PC-3 (cell line): ENCODE data around the gene HNRNPA1L2. TPM values are rescaled to one million over a fixed set of nuclear protein-coding genes. Genes with fewer than 3 reads are reported as not detected.
"Not testable (repeated sequence)": the region's sequence is repeated elsewhere in the genome, so short reads cannot be mapped to it uniquely, and the experiment has no call there.

Experiments
- ATAC-seq: fragments of 200-7000 bp; cut with Tn5 transposase; 2 replicates; pipeline ENCODE4 v1.9.1; 2020; ENCODE audit warnings: mild to moderate bottlenecking, moderate library complexity
- Bru-seq: library from RNA; stranded (reverse); fragments of 400-500 nt; gene quantifications from one replicate; lab custom pipeline; 2021; lab: Mats Ljungman, UMichigan
- BruChase-seq, 2 experiments: library from RNA; stranded (reverse); fragments of 400-500 nt; gene quantifications; one replicate each; lab custom pipeline; 2021; lab: Mats Ljungman, UMichigan
- BruUV-seq: library from RNA; stranded (reverse); fragments of 400-500 nt; replicated peaks from 2 replicates; lab custom pipeline; 2021; lab: Mats Ljungman, UMichigan
- CTCF ChIA-PET: fragments of 300-600 bp; sonication (Branson Sonifier 250); formaldehyde crosslinking; loops from one replicate; lab custom pipeline; 2022; ENCODE audit warnings: antibody characterized with exemption; lab: Charles Lee
- POLR2A ChIA-PET: fragments of 300-600 bp; sonication (Branson Sonifier 250); formaldehyde crosslinking; loops from one replicate; lab custom pipeline; 2022; ENCODE audit warnings: antibody characterized with exemption; ENCODE audit not compliant: unreplicated experiment; lab: Charles Lee
- DNase-seq: peaks from one replicate; pipeline ENCODE4 v3.0.0-alpha.2; 2015
- H2AFZ ChIP-seq: fragments of 300-600 bp; sonication (generic); 2 replicates; pipeline ENCODE4 v1.6.0; 2016; ENCODE audit warnings: antibody characterized with exemption, low read length
- H3F3A ChIP-seq: fragments of 300-600 bp; sonication (generic); one replicate; pipeline ENCODE4 v1.6.0; 2017; ENCODE audit warnings: antibody characterized with exemption, low read length, control low read depth, mild to moderate bottlenecking; ENCODE audit not compliant: unreplicated experiment
- H3K27ac ChIP-seq: fragments of 300-600 bp; sonication (generic); 2 replicates; pipeline ENCODE4 v1.5.1; 2016; ENCODE audit warnings: mild to moderate bottlenecking, low read length
- H3K27me3 ChIP-seq: fragments of 300-600 bp; sonication (generic); 2 replicates; pipeline ENCODE4 v1.6.1; 2016; ENCODE audit warnings: low read length, mixed read lengths
- H3K36me3 ChIP-seq: fragments of 300-600 bp; sonication (generic); 2 replicates; pipeline ENCODE4 v1.6.1; 2016; ENCODE audit warnings: low read depth, mixed run types, low read length, mixed read lengths
- H3K4me1 ChIP-seq: fragments of 300-600 bp; sonication (generic); 2 replicates; pipeline ENCODE4 v1.5.1; 2016; ENCODE audit warnings: low read length; ENCODE audit not compliant: insufficient read depth
- H3K4me2 ChIP-seq: fragments of 300-600 bp; sonication (generic); 2 replicates; pipeline ENCODE4 v1.6.0; 2016; ENCODE audit warnings: low read length
- H3K4me3 ChIP-seq: fragments of 300-600 bp; sonication (generic); 2 replicates; pipeline ENCODE4 v1.5.1; 2016; ENCODE audit warnings: mild to moderate bottlenecking, low read length, mixed read lengths
- H3K79me2 ChIP-seq: fragments of 300-600 bp; sonication (generic); 2 replicates; pipeline ENCODE4 v1.6.1; 2017; ENCODE audit warnings: low read length, mixed read lengths
- H3K9ac ChIP-seq: fragments of 300-600 bp; sonication (generic); 2 replicates; pipeline ENCODE4 v1.6.0; 2016; ENCODE audit warnings: mild to moderate bottlenecking, low read length
- H3K9me2 ChIP-seq: fragments of 300-600 bp; sonication (generic); replicated peaks from 2 replicates; pipeline ENCODE4 v1.6.1; 2016; ENCODE audit warnings: mixed run types, low read length, mixed read lengths
- H3K9me3 ChIP-seq: fragments of 300-600 bp; sonication (generic); 2 replicates; pipeline ENCODE4 v1.6.1; 2016; ENCODE audit warnings: low read length, mixed read lengths
- H4K20me1 ChIP-seq: fragments of 300-600 bp; sonication (generic); 2 replicates; pipeline ENCODE4 v1.6.1; 2016; ENCODE audit warnings: low read length, mixed read lengths
- EZH2 ChIP-seq: fragments of 300-600 bp; sonication (generic); IDR thresholded peaks from one replicate; pipeline ENCODE4 v1.6.1; 2017; ENCODE audit warnings: antibody characterized with exemption, mild to moderate bottlenecking, low read length; ENCODE audit not compliant: unreplicated experiment
- EZH2phosphoT487 ChIP-seq: fragments of 300-600 bp; sonication (generic); IDR thresholded peaks from 2 replicates; pipeline ENCODE4 v1.6.1; 2018; ENCODE audit warnings: mild to moderate bottlenecking, antibody characterized with exemption, low read length, borderline replicate concordance
- intact Hi-C: fragments of 100-400 bp; cut with micrococcal nuclease; formaldehyde crosslinking; loops from 2 replicates; pipeline ENCODE4 v1.9.0; 2023
- long read RNA-seq: library from polyadenylated mRNA; unstranded; transcript quantifications from one replicate; pipeline ENCODE4 v2.0.0, GENCODE V29; 2021; ENCODE audit not compliant: unreplicated experiment
- total RNA-seq: library from RNA; depleted of rRNA; stranded (reverse); fragments of >200 nt; gene quantifications from 2 replicates; pipeline ENCODE4 v1.2.3, GENCODE V29; 2014; rRNA removed
- TF ChIP-seq, protein P1 (sequence below): fragments of 300-600 bp; sonication (generic); conservative IDR thresholded peaks from 2 replicates; pipeline ENCODE4 v1.5.1; 2017; ENCODE audit warnings: antibody characterized with exemption, low read depth, mild to moderate bottlenecking, low read length

The HNRNPA1L2 gene
- 3.4 and 6.2 TPM in 2 replicates for total RNA-seq
- percentile 78 among the genes with signal in this experiment for Bru-seq, nascent RNA
- BruChase-seq, experiment 1, labeled RNA remaining after a 6-hour chase: percentile 90 among the genes with signal in this experiment
- percentile 91 among the genes with signal in this experiment for BruChase-seq, experiment 2, labeled RNA remaining after a 2-hour chase
- long read RNA-seq: 0 reads

- no peaks in the 10 kb centered on the region for H3K27me3 ChIP-seq
- H3K9ac ChIP-seq: no peak within 1 kb of the TSS
- no peak for DNase-seq
- no peaks in the 10 kb centered on the region; the same call in 1 of the 2 replicates for H3K36me3 ChIP-seq
- POLR2A ChIA-PET: no interaction called here
- no peaks in the 10 kb centered on the region for H3K9me2 ChIP-seq
- intact Hi-C loops: no loop called here
- H3K4me1 ChIP-seq: peaks cover 10% of the 10 kb centered on the region; the same call in 1 of the 2 replicates
- ATAC-seq: no peak
- H3F3A ChIP-seq: no peaks in the 10 kb centered on the region
- no peak within 1 kb of the TSS for H3K4me3 ChIP-seq
- no peaks in the 10 kb centered on the region for H4K20me1 ChIP-seq
- H2AFZ ChIP-seq: no peak within 1 kb of the TSS
- no peaks in the 10 kb centered on the region for H3K9me3 ChIP-seq
- TF ChIP-seq EZH2: no peak
- TF ChIP-seq, protein P1, sequence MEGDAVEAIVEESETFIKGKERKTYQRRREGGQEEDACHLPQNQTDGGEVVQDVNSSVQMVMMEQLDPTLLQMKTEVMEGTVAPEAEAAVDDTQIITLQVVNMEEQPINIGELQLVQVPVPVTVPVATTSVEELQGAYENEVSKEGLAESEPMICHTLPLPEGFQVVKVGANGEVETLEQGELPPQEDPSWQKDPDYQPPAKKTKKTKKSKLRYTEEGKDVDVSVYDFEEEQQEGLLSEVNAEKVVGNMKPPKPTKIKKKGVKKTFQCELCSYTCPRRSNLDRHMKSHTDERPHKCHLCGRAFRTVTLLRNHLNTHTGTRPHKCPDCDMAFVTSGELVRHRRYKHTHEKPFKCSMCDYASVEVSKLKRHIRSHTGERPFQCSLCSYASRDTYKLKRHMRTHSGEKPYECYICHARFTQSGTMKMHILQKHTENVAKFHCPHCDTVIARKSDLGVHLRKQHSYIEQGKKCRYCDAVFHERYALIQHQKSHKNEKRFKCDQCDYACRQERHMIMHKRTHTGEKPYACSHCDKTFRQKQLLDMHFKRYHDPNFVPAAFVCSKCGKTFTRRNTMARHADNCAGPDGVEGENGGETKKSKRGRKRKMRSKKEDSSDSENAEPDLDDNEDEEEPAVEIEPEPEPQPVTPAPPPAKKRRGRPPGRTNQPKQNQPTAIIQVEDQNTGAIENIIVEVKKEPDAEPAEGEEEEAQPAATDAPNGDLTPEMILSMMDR: no peak
- no peak for TF ChIP-seq EZH2phosphoT487
- CTCF ChIA-PET: no interaction called here
- no TSS peak for BruUV-seq
- no peak within 1 kb of the TSS for H3K27ac ChIP-seq
- no peaks in the 10 kb centered on the region for H3K79me2 ChIP-seq
- no peak within 1 kb of the TSS for H3K4me2 ChIP-seq
Observed at GRCh38 chr13:52642131-52642530, at the start of gene HNRNPA1L2. Gene HNRNPA1L2 (plus strand): TSS chr13:52642431. CDS start chr13:52642493, 62 bp downstream.

- H3K36me3 ChIP-seq, H3K4me1 ChIP-seq, H3K9ac ChIP-seq, H3K9me3 ChIP-seq, H2AFZ ChIP-seq, POLR2A ChIA-PET, DNase-seq, CTCF ChIA-PET, H3F3A ChIP-seq, ATAC-seq, intact Hi-C loops, BruUV-seq, H3K27ac ChIP-seq, H3K9me2 ChIP-seq, H3K4me3 ChIP-seq, H3K4me2 ChIP-seq, H3K79me2 ChIP-seq, H4K20me1 ChIP-seq, H3K27me3 ChIP-seq: not testable (repeated sequence)
Observed at GRCh38 chr13:52593175-52593574, 49.1 kb upstream of the HNRNPA1L2 start.

- H3K4me2 ChIP-seq, H3K4me3 ChIP-seq, intact Hi-C loops, H3K9ac ChIP-seq, H3K27me3 ChIP-seq, H3K36me3 ChIP-seq, H3K79me2 ChIP-seq, H2AFZ ChIP-seq, H3K27ac ChIP-seq, ATAC-seq, CTCF ChIA-PET, POLR2A ChIA-PET, H3K9me3 ChIP-seq, H4K20me1 ChIP-seq, H3K4me1 ChIP-seq, H3F3A ChIP-seq, DNase-seq, H3K9me2 ChIP-seq, BruUV-seq: not testable (repeated sequence)
Observed at GRCh38 chr13:52593812-52594211, 48.4 kb upstream of the HNRNPA1L2 start.

DNA sequence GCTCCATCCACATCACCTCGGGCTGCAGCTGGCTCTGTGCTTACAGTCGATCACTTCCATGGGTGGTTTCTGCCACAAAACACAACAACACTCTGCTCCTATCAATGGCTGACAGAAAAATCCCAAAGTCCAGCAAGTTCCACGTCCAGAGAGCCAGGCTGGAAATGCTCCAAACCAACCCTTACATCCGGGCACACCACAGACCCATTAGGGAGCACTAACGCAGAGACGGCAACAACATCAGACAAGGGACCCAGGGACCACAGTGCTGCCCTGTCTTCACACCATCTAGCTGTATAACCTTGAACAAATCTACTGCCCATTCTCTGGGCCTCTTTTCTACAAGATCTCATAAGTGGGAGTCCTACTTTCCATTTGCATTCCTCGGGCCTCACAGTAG, 47.9 kb upstream of the HNRNPA1L2 start:
- H2AFZ ChIP-seq, H4K20me1 ChIP-seq, H3K4me1 ChIP-seq, intact Hi-C loops, H3K79me2 ChIP-seq, H3F3A ChIP-seq, H3K36me3 ChIP-seq, H3K27ac ChIP-seq, CTCF ChIA-PET, H3K4me2 ChIP-seq, H3K9me3 ChIP-seq, BruUV-seq, POLR2A ChIA-PET, H3K9ac ChIP-seq, H3K4me3 ChIP-seq, ATAC-seq, DNase-seq, H3K27me3 ChIP-seq, H3K9me2 ChIP-seq: not testable (repeated sequence)
